HG02840 (cell line): ENCODE data around the gene CCT8.
A peak's percentile ranks its signal among the peaks of the same experiment; 100 is the strongest.
"Not testable (repeated sequence)": the region's sequence is repeated elsewhere in the genome, so short reads cannot be mapped to it uniquely, and the experiment has no call there.

ENCODE experiments used
- ATAC-seq: cut with Tn5 transposase; IDR thresholded peaks from one replicate; pipeline ENCODE4 v1.9.1; 2021; ENCODE audit warnings: mild to moderate bottlenecking, moderate library complexity, moderate number of reproducible peaks; ENCODE audit not compliant: unreplicated experiment, low FRiP score

Gene CCT8

GRCh38 chr21:29078869-29079767, 5.7 kb upstream of the CCT8 start:
- no peak for ATAC-seq

- ATAC-seq, result no peak
These were observed 4.2 kb upstream of the CCT8 start for GRCh38 chr21:29077651-29078090.

GRCh38 chr21:29076731-29077640, 3.5 kb upstream of the CCT8 start:
- ATAC-seq, result not testable (repeated sequence)

- no peak for ATAC-seq
These were observed 2.4 kb upstream of the CCT8 start for GRCh38 chr21:29075706-29076466.

GRCh38 chr21:29074783-29075182, 1.3 kb upstream of the CCT8 start:
- no peak for ATAC-seq

- peak; percentile 21 for ATAC-seq
These were observed 544 bp upstream of the CCT8 start for GRCh38 chr21:29074007-29074376.

GRCh38 chr21:29072873-29073221, 601 bp downstream of the CCT8 start:
- peak; percentile 1 for ATAC-seq

GRCh38 chr21:29064850-29065481, 8.5 kb downstream of the CCT8 start:
- peak; percentile 80 for ATAC-seq

GRCh38 chr21:29056538-29057050, 16.9 kb downstream of the CCT8 start:
- no peak for ATAC-seq

GRCh38 chr21:29056005-29056404, 17.4 kb downstream of the CCT8 start:
- ATAC-seq, result no peak

- no peak for ATAC-seq
These were observed 18.4 kb downstream of the CCT8 start for GRCh38 chr21:29055080-29055479.

GRCh38 chr21:29053656-29054055, 19.8 kb downstream of the CCT8 start:
- no peak for ATAC-seq

- ATAC-seq, result no peak
These were observed 20.4 kb downstream of the CCT8 start for GRCh38 chr21:29053011-29053553.

- ATAC-seq, result no peak
These were observed 21.2 kb downstream of the CCT8 start for GRCh38 chr21:29052224-29052623.

GRCh38 chr21:29034678-29035077, 38.8 kb downstream of the CCT8 start:
- ATAC-seq, result no peak

GRCh38 chr21:29033871-29034270, 39.6 kb downstream of the CCT8 start:
- ATAC-seq, result no peak

GRCh38 chr21:29033301-29033700, 40.1 kb downstream of the CCT8 start:
- no peak for ATAC-seq

- no peak for ATAC-seq
These were observed 42.5 kb downstream of the CCT8 start for GRCh38 chr21:29030909-29031308.

- ATAC-seq, result no peak
These were observed 43.9 kb downstream of the CCT8 start for GRCh38 chr21:29029524-29029923.

- ATAC-seq, result no peak
These were observed 48.1 kb downstream of the CCT8 start for GRCh38 chr21:29025328-29025713.
